GM12878 (cell line): ENCODE data around the gene MANF. TPM values are rescaled to one million over a fixed set of nuclear protein-coding genes. Genes with fewer than 3 reads are reported as not detected.

Source experiments
- ATAC-seq: fragments of 200-7000 bp; cut with Tn5 transposase; 3 replicates; pipeline ENCODE4 v1.9.1; 2020; ENCODE audit warnings: mild to moderate bottlenecking, moderate library complexity
- BruUV-seq: library from RNA; stranded (reverse); fragments of 400-500 nt; replicated peaks from 2 replicates; lab custom pipeline; 2021; lab: Mats Ljungman, UMichigan
- CTCF ChIA-PET: fragments of 300-600 bp; sonication (Branson Sonifier 250); formaldehyde crosslinking; extraction: SDS; loops from one replicate; lab custom pipeline; 2021; ENCODE audit warnings: inconsistent platforms; lab: Yijun Ruan, JAX
- POLR2A ChIA-PET: fragments of 350-600 bp; formaldehyde crosslinking; extraction: SDS; loops from one replicate; lab custom pipeline; 2021; ENCODE audit warnings: inconsistent platforms; lab: Charles Lee
- RAD21 ChIA-PET: fragments of 300-600 bp; sonication (Branson Sonifier 250); formaldehyde crosslinking; loops from one replicate; lab custom pipeline; 2023; ENCODE audit warnings: antibody characterized with exemption; ENCODE audit not compliant: unreplicated experiment; lab: Charles Lee
- SMC1A ChIA-PET: fragments of 300-600 bp; sonication (Branson Sonifier 250); formaldehyde crosslinking; loops from one replicate; lab custom pipeline; 2023; ENCODE audit not compliant: unreplicated experiment, uncharacterized antibody; lab: Charles Lee
- DNase-seq: peaks from one replicate; pipeline ENCODE4 v3.0.0-alpha.2; 2011; ENCODE audit warnings: low read depth, low spot score
- FAIRE-seq: peaks from 3 replicates; lab custom pipeline; 2011; peaks lifted over from hg19 to GRCh38; lab: Jason Lieb, UNC
- H2AFZ ChIP-seq: 2 replicates; pipeline ENCODE4 v1.6.0; 2011; ENCODE audit warnings: low read depth, low read length, control low read depth; ENCODE audit not compliant: control insufficient read depth
- H3K27ac ChIP-seq: 2 replicates; pipeline ENCODE4 v1.5.1; 2011; ENCODE audit warnings: control low read depth; ENCODE audit not compliant: control insufficient read depth, insufficient read depth
- H3K27me3 ChIP-seq, 2 experiments: replicated peaks in 1 of 2; 2 replicates each; pipeline versions ENCODE4 v1.6.0 to v1.6.1; 2011; ENCODE audit warnings: low read length in 1 of 2; ENCODE audit not compliant: control insufficient read depth in 2 of 2, insufficient read depth in 2 of 2
- H3K36me3 ChIP-seq, 2 experiments: 2 replicates each; pipeline ENCODE4 v1.5.1; 2011; ENCODE audit warnings: low read length in 1 of 2; ENCODE audit not compliant: control insufficient read depth in 2 of 2, insufficient read depth in 2 of 2
- H3K4me1 ChIP-seq: 2 replicates; pipeline ENCODE4 v1.6.1; 2011; ENCODE audit warnings: mild to moderate bottlenecking, low read length, moderate library complexity, mixed read lengths; ENCODE audit not compliant: control insufficient read depth, insufficient read depth
- H3K4me2 ChIP-seq: 2 replicates; pipeline ENCODE4 v1.6.0; 2011; ENCODE audit warnings: control low read depth; ENCODE audit not compliant: control insufficient read depth, insufficient read depth
- H3K4me3 ChIP-seq: fragments of 200-600 bp; sonication (generic); 2 replicates; pipeline ENCODE4 v1.5.1; 2016
- H3K79me2 ChIP-seq: 2 replicates; pipeline ENCODE4 v1.6.0; 2011; ENCODE audit warnings: low read length; ENCODE audit not compliant: control insufficient read depth, insufficient read depth
- H3K9ac ChIP-seq: 2 replicates; pipeline ENCODE4 v1.8.0; 2011; ENCODE audit warnings: low read length, control low read depth, mixed read lengths; ENCODE audit not compliant: control insufficient read depth, insufficient read depth
- H3K9me3 ChIP-seq: replicated peaks from 3 replicates; pipeline ENCODE4 v1.5.1; 2011; ENCODE audit warnings: mild to moderate bottlenecking, low read length; ENCODE audit not compliant: control insufficient read depth, insufficient read depth
- H4K20me1 ChIP-seq: 2 replicates; pipeline ENCODE4 v1.6.0; 2011; ENCODE audit not compliant: control insufficient read depth, insufficient read depth
- CEBPZ ChIP-seq: fragments of 150-350 bp; IDR thresholded peaks from 2 replicates; pipeline ENCODE4 v1.6.1; 2016; ENCODE audit warnings: low read depth, low read length
- CHD4 ChIP-seq: fragments of 200-600 bp; sonication (generic); IDR thresholded peaks from 2 replicates; pipeline ENCODE4 v1.6.1; 2016; ENCODE audit warnings: mild to moderate bottlenecking
- EED ChIP-seq: sonication (generic); IDR thresholded peaks from 2 replicates; pipeline ENCODE4 v1.6.1; 2016; ENCODE audit warnings: antibody characterized with exemption, low read depth
- EGR1 ChIP-seq, 2 experiments: IDR thresholded peaks; 1 replicate in 1 of 2; 2 replicates in 1 of 2; pipeline ENCODE4 v1.6.1; 2011 to 2012; ENCODE audit warnings: low read depth in 2 of 2, low read length in 2 of 2, borderline replicate concordance in 1 of 2, mild to moderate bottlenecking in 1 of 2, moderate library complexity in 1 of 2
- EZH2 ChIP-seq: IDR thresholded peaks from 2 replicates; pipeline ENCODE4 v1.6.1; 2012; ENCODE audit warnings: low read depth, mild to moderate bottlenecking, control low read depth, inconsistent platforms, low read length, borderline replicate concordance; ENCODE audit not compliant: control insufficient read depth
- FOXM1 ChIP-seq: IDR thresholded peaks from 2 replicates; pipeline ENCODE4 v1.6.1; 2012; ENCODE audit warnings: low read depth, mild to moderate bottlenecking, inconsistent platforms, low read length, moderate library complexity
- HDAC2 ChIP-seq: fragments of 200-600 bp; sonication (generic); IDR thresholded peaks from 2 replicates; pipeline ENCODE4 v1.6.1; 2017
- IRF3 ChIP-seq: fragments of 450-650 bp; IDR thresholded peaks from 2 replicates; pipeline ENCODE4 v1.6.1; 2014; ENCODE audit warnings: mild to moderate bottlenecking
- MYB ChIP-seq: fragments of 150-350 bp; IDR thresholded peaks from 2 replicates; pipeline ENCODE4 v1.6.1; 2014; ENCODE audit warnings: mild to moderate bottlenecking, low read depth, low read length, borderline replicate concordance
- MYC ChIP-seq: IDR thresholded peaks from 2 replicates; pipeline ENCODE4 v1.6.1; 2011; ENCODE audit warnings: mild to moderate bottlenecking, low read length, moderate library complexity, inconsistent platforms; ENCODE audit not compliant: insufficient read depth, insufficient replicate concordance, insufficient read length, severe bottlenecking
- PAX8 ChIP-seq: fragments of 450-650 bp; IDR thresholded peaks from 2 replicates; pipeline ENCODE4 v1.6.1; 2017; ENCODE audit warnings: mild to moderate bottlenecking, moderate library complexity
- PBX3 ChIP-seq: IDR thresholded peaks from 2 replicates; pipeline ENCODE4 v1.6.1; 2011; ENCODE audit warnings: mild to moderate bottlenecking, low read depth, low read length, moderate library complexity; ENCODE audit not compliant: insufficient replicate concordance
- POLR2AphosphoS2 ChIP-seq: IDR thresholded peaks from 2 replicates; pipeline ENCODE4 v1.6.1; 2011; ENCODE audit warnings: low read depth, mild to moderate bottlenecking, low read length, improper control_type of control experiment, moderate library complexity
- SREBF1 ChIP-seq: IDR thresholded peaks from 2 replicates; pipeline ENCODE4 v1.6.1; 2012; ENCODE audit warnings: mild to moderate bottlenecking, low read length
- SRF ChIP-seq, 2 experiments: IDR thresholded peaks; 2 replicates each; pipeline ENCODE4 v1.6.1; 2011; ENCODE audit warnings: low read depth in 2 of 2, low read length in 2 of 2, mild to moderate bottlenecking in 1 of 2, moderate library complexity in 1 of 2
- ZNF217 ChIP-seq: fragments of 450-650 bp; IDR thresholded peaks from 2 replicates; pipeline ENCODE4 v1.6.1; 2017; ENCODE audit warnings: antibody characterized with exemption, mild to moderate bottlenecking
- WGBS: methylation state at CpG from one replicate; pipeline ENCODE4 v1.1.6; 2016; ENCODE audit warnings: low lambda C conversion rate; ENCODE audit not compliant: insufficient replicate concordance, insufficient coverage; ENCODE audit errors: missing lambda C conversion rate; 5-methylcytosine and 5-hydroxymethylcytosine counted together
- in situ Hi-C: fragments of 300-500 bp; cut with MboI; formaldehyde crosslinking; loops from 9 replicates; pipeline ENCODE4 v1.14.3; 2018; ENCODE audit warnings: mixed read lengths
- intact Hi-C: fragments of 100-400 bp; cut with micrococcal nuclease; formaldehyde crosslinking; loops from one replicate; pipeline ENCODE4 v1.14.2; 2022; ENCODE audit not compliant: unreplicated experiment
- polyA plus RNA-seq, 11 experiments: library from polyadenylated mRNA; depleted of rRNA in 4 of 11; unstranded in 6 of 11; stranded (reverse) in 5 of 11; fragments of >200 nt; fragmentation: Nextera tagmentation in 4 of 11; fragmentation: Illumina TruSeq in 1 of 11; extraction: Ambion mirVana in 4 of 11; extraction: Trizol in 1 of 11; gene quantifications; 1 replicate in 1 of 11; 2 replicates in 10 of 11; pipeline versions ENCODE4 v1.2.1 to v1.2.3, GENCODE V29; 2011 to 2016; ENCODE audit warnings: inconsistent platforms in 2 of 11, missing spikeins in 2 of 11, low read depth in 1 of 11
- total RNA-seq, 4 experiments: library from RNA; depleted of rRNA in 3 of 4; stranded (reverse); fragments of >200 nt in 3 of 4; fragmentation: Illumina TruSeq in 1 of 4; extraction: Trizol in 1 of 4; gene quantifications; 2 replicates each; pipeline versions ENCODE4 v1.2.1 to v1.2.3, GENCODE V29; 2013 to 2021

The MANF gene
- total and polyA plus RNA-seq, 10 of the 15 experiments (the other 5 are each of a cell fraction or from before 2014, with no cell fraction given) = 22.0 to 120 (median 82.9) TPM

DNA sequence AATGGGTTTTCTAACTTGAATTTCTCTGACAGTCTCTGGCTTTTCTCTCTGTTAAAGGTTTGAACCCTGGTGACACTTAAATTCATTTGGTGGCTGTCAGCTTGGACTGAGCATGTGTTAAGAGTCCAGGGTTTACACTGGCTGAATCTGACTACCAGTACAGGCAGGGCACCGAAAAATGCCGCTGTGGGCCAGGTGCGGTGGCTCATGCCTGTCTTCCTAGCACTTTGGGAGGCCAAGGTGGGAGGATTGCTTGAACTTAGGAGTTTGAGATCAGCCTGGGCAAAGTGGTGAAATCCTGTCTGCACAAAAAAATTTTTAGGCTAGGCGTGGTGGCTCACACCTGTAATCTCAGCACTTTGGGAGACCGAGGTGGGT is 1.8 kb downstream of the MANF start:
- no peaks in the 10 kb centered on the region for H3K27me3 ChIP-seq
- H3K4me2 ChIP-seq = peak overlapping the region; percentile 96
- intact Hi-C loops (loop anchor here (5.0 kb wide), 2 partner anchors 285 to 820 kb away; partner anchors contain the start of genes C3orf18, HEMK1 and TEX264), in situ Hi-C loops (loop anchor here (5.0 to 10.0 kb wide), 2 partner anchors 295 to 1032 kb away; partner anchors contain the start of genes CYB561D2, NPRL2 and TMEM115)
- WGBS = 77% methylated on average over 5 of the region's 5 CpGs
- CTCF ChIA-PET = interaction anchor here (1.2 to 4.4 kb wide), 4 partner anchors 14 to 771 kb away, joined by 5 to 33 read pairs (median 14); partner anchors contain the start of genes DCAF1 and MAPKAPK3
- peaks cover 8 to 21% of the 10 kb centered on the region in 2 experiments for H3K36me3 ChIP-seq
- no peaks in the 10 kb centered on the region for H3K9me3 ChIP-seq
- SMC1A ChIA-PET = interaction anchor here (2.0 kb wide), 1 partner anchor 16 kb away, joined by 4 read pairs; no protein-coding TSS in a partner anchor
- no peak for FAIRE-seq
- POLR2A ChIA-PET = interaction anchor here (0.7 to 1.3 kb wide), 3 partner anchors 112 to 331 kb away, joined by 3 to 12 read pairs (median 4); no protein-coding TSS in a partner anchor
- RAD21 ChIA-PET = interaction anchor here (2.1 kb wide), 1 partner anchor 295 kb away, joined by 6 read pairs; no protein-coding TSS in a partner anchor
- peak overlapping the region; percentile 83 for H3K4me3 ChIP-seq
- H3K79me2 ChIP-seq = peaks cover 58% of the 10 kb centered on the region
- peaks cover 23% of the 10 kb centered on the region for H3K4me1 ChIP-seq
- peak overlapping the region; percentile 95 for H3K9ac ChIP-seq
- TF ChIP-seq HDAC2 (no peak), CEBPZ (no peak), MYC (no peak), POLR2AphosphoS2 (no peak), EED (no peak), MYB (no peak), SRF (IDR thresholded peaks at IDR 0.05; ENCODE audit: low read depth in 2 of 2, low read length in 2 of 2) (no peak), PBX3 (no peak), IRF3 (no peak), EZH2 (no peak), EGR1 (IDR thresholded peaks at IDR 0.05; ENCODE audit: borderline replicate concordance in 1 of 2, low read depth in 2 of 2, low read length in 2 of 2) (no peak), SREBF1 (no peak), ZNF217 (no peak), CHD4 (no peak), PAX8 (no peak), FOXM1 (no peak)
- H2AFZ ChIP-seq = no peak overlapping the region
- no TSS peak for BruUV-seq
- no peak for DNase-seq
- H4K20me1 ChIP-seq = 0 out of 2 replicates have a peak, but pooled peaks cover 4% of the 10 kb centered on the region
- ATAC-seq = no peak
- no peak overlapping the region; the same call in 1 of the 2 replicates for H3K27ac ChIP-seq
